Measurements from ENCODE around the gene PDPN.

DNA sequence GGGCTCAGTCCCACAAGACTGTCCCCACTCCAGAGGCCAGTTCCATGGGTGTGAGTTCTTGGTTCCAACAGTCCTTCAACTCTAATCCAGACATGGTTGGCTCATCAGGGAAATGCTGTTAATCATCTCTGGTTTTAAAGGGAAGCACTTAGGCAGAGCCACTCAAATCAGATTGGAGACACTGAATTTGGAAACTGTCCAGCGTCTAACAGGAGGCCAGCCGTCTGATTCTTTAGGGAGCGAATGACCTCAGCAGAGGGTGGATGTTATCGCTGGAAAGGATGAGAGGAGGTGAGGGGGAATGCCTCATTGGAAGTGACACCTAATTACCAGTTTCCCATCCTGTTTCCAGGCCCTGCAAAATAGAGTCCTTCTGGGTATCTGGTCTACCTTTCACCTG is 47.1 kb upstream of the PDPN start:
- TF ChIP-seq, protein P1, sequence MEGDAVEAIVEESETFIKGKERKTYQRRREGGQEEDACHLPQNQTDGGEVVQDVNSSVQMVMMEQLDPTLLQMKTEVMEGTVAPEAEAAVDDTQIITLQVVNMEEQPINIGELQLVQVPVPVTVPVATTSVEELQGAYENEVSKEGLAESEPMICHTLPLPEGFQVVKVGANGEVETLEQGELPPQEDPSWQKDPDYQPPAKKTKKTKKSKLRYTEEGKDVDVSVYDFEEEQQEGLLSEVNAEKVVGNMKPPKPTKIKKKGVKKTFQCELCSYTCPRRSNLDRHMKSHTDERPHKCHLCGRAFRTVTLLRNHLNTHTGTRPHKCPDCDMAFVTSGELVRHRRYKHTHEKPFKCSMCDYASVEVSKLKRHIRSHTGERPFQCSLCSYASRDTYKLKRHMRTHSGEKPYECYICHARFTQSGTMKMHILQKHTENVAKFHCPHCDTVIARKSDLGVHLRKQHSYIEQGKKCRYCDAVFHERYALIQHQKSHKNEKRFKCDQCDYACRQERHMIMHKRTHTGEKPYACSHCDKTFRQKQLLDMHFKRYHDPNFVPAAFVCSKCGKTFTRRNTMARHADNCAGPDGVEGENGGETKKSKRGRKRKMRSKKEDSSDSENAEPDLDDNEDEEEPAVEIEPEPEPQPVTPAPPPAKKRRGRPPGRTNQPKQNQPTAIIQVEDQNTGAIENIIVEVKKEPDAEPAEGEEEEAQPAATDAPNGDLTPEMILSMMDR (IDR thresholded peaks at IDR 0.05; ENCODE audit: control extremely low read depth in 1 of 3, insufficient read depth in 1 of 3, low read depth in 1 of 3, low read length in 3 of 3): no peak
- TF ChIP-seq GTF2F1 (IDR thresholded peaks at IDR 0.05; ENCODE audit: borderline replicate concordance, low read depth, low read length) (no peak), EP300 (IDR thresholded peaks at IDR 0.05; ENCODE audit: borderline replicate concordance in 1 of 2, low read depth in 2 of 2, low read length in 2 of 2) (no peak), KDM1A (IDR thresholded peaks at IDR 0.05; ENCODE audit: borderline replicate concordance, low read length) (no peak), EZH2 (IDR thresholded peaks at IDR 0.05; ENCODE audit: low read depth, low read length, severe bottlenecking) (no peak), BRCA1 (IDR thresholded peaks at IDR 0.05; ENCODE audit: low read depth, low read length) (no peak), TAF1 (IDR thresholded peaks at IDR 0.05; ENCODE audit: low read depth, low read length) (no peak), CTBP2 (IDR thresholded peaks at IDR 0.05; ENCODE audit: borderline replicate concordance, insufficient read depth, insufficient read length, low read length) (no peak), JUND (IDR thresholded peaks at IDR 0.05; ENCODE audit: low read length) (no peak)
